Prostate gland (tissue), 2 donors: Measurements from ENCODE around the gene LRRC59. TPM values are rescaled to one million over a fixed set of nuclear protein-coding genes. Genes with fewer than 3 reads are reported as not detected.

ENCODE experiments used
- DNase-seq: peaks from one replicate; pipeline ENCODE4 v3.0.0-alpha.2; 2019; ENCODE audit warnings: low spot score
- H3K27ac ChIP-seq, 2 donors: fragments of 200-600 bp; sonication (generic); 2 replicates each; pipeline ENCODE4 v1.5.1; 2017 to 2019
- H3K27me3 ChIP-seq: fragments of 200-600 bp; sonication (generic); replicated peaks from 2 replicates; pipeline ENCODE4 v1.5.1; 2019; ENCODE audit not compliant: insufficient read depth
- H3K36me3 ChIP-seq, 2 donors: fragments of 200-600 bp; sonication (generic); 1 replicate in 1 of 2; 2 replicates in 1 of 2; pipeline versions ENCODE4 v1.5.1 to v1.8.1; 2017 to 2019
- H3K4me1 ChIP-seq: fragments of 200-600 bp; sonication (generic); replicated peaks from 2 replicates; pipeline ENCODE4 v1.5.1; 2019
- H3K4me3 ChIP-seq, 2 donors: fragments of 200-600 bp; sonication (generic); 2 replicates each; pipeline ENCODE4 v1.5.1; 2017 to 2019
- H3K9me3 ChIP-seq: fragments of 200-600 bp; sonication (generic); 2 replicates; pipeline ENCODE4 v1.5.1; 2017
- CTCF ChIP-seq, 4 experiments: fragments of 200-600 bp in 2 of 4; fragments of 450-650 bp in 2 of 4; sonication (generic) in 2 of 4; IDR thresholded peaks; 1 replicate in 3 of 4; 2 replicates in 1 of 4; pipeline ENCODE4 v1.5.1; 2016 to 2019; ENCODE audit warnings: antibody characterized with exemption in 4 of 4, mild to moderate bottlenecking in 2 of 4, moderate library complexity in 2 of 4
- POLR2A ChIP-seq: fragments of 450-650 bp; IDR thresholded peaks from one replicate; pipeline ENCODE4 v1.6.1; 2016; ENCODE audit warnings: antibody characterized with exemption, mild to moderate bottlenecking
- POLR2AphosphoS5 ChIP-seq: sonication (generic); formaldehyde crosslinking; IDR thresholded peaks from one replicate; pipeline ENCODE4 v1.6.1; 2017; ENCODE audit warnings: antibody characterized with exemption
- WGBS: methylation state at CpG from one replicate; pipeline ENCODE4 v1.1.5; 2018; 5-methylcytosine and 5-hydroxymethylcytosine counted together
- intact Hi-C: fragments of 100-400 bp; cut with DNase I; formaldehyde crosslinking; loops from one replicate; pipeline ENCODE4 v1.14.2; 2022
- total RNA-seq, 2 donors: library from RNA; depleted of rRNA; stranded (reverse); fragments of >200 nt; gene quantifications; one replicate each; pipeline ENCODE4 v1.1.0, GENCODE V29; 2016

The LRRC59 gene
- total RNA-seq, 2 donors from 2014 or later: 67.6 to 76.6 TPM

DNA sequence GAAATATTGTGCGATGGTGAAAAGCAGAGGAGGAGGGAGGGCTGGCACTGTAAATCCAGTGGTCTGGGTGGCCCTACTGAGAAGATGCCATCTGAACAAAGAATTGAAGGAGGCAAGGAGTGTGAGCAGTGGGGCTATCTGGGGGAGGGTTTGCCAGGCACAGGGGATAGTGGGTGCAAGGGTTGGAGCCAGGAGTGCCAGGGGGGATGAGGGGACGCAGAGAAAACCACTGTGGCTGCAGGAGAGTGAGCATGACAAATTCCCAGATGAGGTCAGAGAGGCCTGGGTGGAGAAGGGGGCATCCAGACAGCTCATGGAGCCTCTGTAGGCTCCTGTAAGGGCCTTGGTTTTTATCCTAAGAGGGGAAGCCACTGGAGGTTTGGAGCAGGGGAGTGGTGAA lies 46.6 kb downstream of the LRRC59 start:
- Histone ChIP-seq H3K4me1 (peaks cover 6% of the 10 kb centered on the region), H3K27ac (no peak overlapping the region), H3K9me3 (no peaks in the 10 kb centered on the region), H3K4me3 (no peak overlapping the region), H3K27me3 (no peaks in the 10 kb centered on the region), H3K36me3 (peaks cover 4% of the 10 kb centered on the region in 2 donors)
- 89% methylated on average over 2 of the region's 2 CpGs for WGBS
- TF ChIP-seq CTCF (IDR thresholded peaks at IDR 0.05) (no peak), POLR2A (no peak), POLR2AphosphoS5 (no peak)
- intact Hi-C loops: no loop called here
- DNase-seq: no peak

DNA sequence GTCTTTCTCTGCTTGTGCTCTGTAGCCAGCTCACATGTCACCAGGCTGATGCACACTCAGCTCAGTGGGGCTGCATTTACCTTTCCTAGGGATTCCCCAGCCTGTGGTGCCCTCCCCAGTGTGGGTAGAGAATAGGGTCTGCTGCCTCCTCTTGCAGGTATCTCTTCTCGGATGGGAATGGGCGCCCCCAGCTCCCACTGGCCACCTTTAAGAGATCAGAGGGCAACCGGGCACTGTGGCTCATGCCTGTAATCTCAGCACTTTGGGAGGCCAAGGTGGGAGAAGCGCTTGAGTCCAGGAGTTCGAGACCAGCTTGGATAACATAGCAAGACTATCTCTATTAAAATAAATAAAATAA lies 48.1 kb downstream of the LRRC59 start:
- WGBS: 91% methylated on average over 5 of the region's 5 CpGs
- no peak for DNase-seq
- Histone ChIP-seq H3K4me1 (peaks cover 6% of the 10 kb centered on the region), H3K36me3 (peaks cover 0 to 3% of the 10 kb centered on the region in 2 donors), H3K27ac (no peak overlapping the region), H3K9me3 (no peaks in the 10 kb centered on the region), H3K27me3 (no peaks in the 10 kb centered on the region), H3K4me3 (no peak overlapping the region)
- TF ChIP-seq CTCF (IDR thresholded peaks at IDR 0.05) (no peak), POLR2AphosphoS5 (no peak), POLR2A (no peak)
- intact Hi-C loops: no loop called here

GRCh38 chr17:50348522-50349242 lies 48.6 kb downstream of the LRRC59 start:
- 55% methylated on average over 7 of the region's 7 CpGs for WGBS
- peaks cover 0 to under 1% of the 10 kb centered on the region in 2 donors for H3K36me3 ChIP-seq
- DNase-seq: no peak
- TF ChIP-seq CTCF (IDR thresholded peaks at IDR 0.05) (no peak), POLR2A (no peak)
- H3K9me3 ChIP-seq: no peaks in the 10 kb centered on the region
- H3K4me1 ChIP-seq: peaks cover 6% of the 10 kb centered on the region
- no peak overlapping the region for H3K4me3 ChIP-seq
- H3K27ac ChIP-seq: no peak overlapping the region
- intact Hi-C loops: no loop called here
- no peaks in the 10 kb centered on the region for H3K27me3 ChIP-seq

DNA sequence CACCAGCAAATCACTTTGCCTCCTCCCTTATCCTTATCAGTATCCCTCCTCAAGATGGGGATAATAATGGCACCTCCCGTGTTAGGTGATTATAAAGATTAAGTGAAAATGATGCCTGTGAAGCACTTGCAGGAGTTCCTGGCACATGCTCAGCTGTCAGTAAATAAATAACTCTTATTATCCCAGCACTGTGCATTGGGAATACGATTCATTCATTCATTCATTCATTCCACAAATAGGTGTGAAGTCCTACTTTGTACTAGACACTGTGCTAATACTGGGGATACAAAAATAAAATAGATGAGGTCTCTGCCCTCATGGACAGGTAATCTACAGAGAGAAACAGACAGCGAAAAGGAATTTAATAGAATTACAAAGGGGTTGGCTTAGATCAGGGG lies 49.4 kb downstream of the LRRC59 start:
- intact Hi-C loops: no loop called here
- H3K27ac ChIP-seq: no peak overlapping the region
- TF ChIP-seq CTCF (IDR thresholded peaks at IDR 0.05) (no peak), POLR2A (no peak), POLR2AphosphoS5 (no peak)

More for the DNA sequence above, 49.4 kb downstream of the LRRC59 start:
- DNase-seq: no peak
- H3K4me1 ChIP-seq: peaks cover 6% of the 10 kb centered on the region
- no peaks in the 10 kb centered on the region for H3K36me3 ChIP-seq
- no peak overlapping the region for H3K4me3 ChIP-seq
- no peaks in the 10 kb centered on the region for H3K27me3 ChIP-seq
- no peaks in the 10 kb centered on the region for H3K9me3 ChIP-seq
- WGBS: 47% methylated on average over 3 of the region's 3 CpGs
